CD8-positive, alpha-beta memory T cell (primary cell): ENCODE data around the gene LYPD1. TPM values are rescaled to one million over a fixed set of nuclear protein-coding genes. Genes with fewer than 3 reads are reported as not detected.

ENCODE experiments used
- CTCF ChIA-PET: fragments of 350-600 bp; sonication (Branson Sonifier 250); formaldehyde crosslinking; loops from one replicate; lab custom pipeline; 2021; ENCODE audit warnings: antibody characterized with exemption; lab: Charles Lee
- POLR2A ChIA-PET: fragments of 350-600 bp; sonication (Branson Sonifier 250); formaldehyde crosslinking; loops from one replicate; lab custom pipeline; 2021; ENCODE audit warnings: antibody characterized with exemption; lab: Charles Lee
- DNase-seq, 5 donors: peaks; one replicate each; pipeline versions ENCODE4 v3.0.0 to v3.0.0-alpha.2; 2020 to 2022; ENCODE audit warnings: mixed read lengths in 1 of 5
- H3K27ac ChIP-seq: one replicate; pipeline ENCODE4 v1.7.0; 2013; ENCODE audit warnings: low read depth, mild to moderate bottlenecking, low read length, moderate library complexity
- H3K27me3 ChIP-seq: 2 replicates; pipeline ENCODE4 v1.7.0; 2013; ENCODE audit warnings: low read length, mild to moderate bottlenecking; ENCODE audit not compliant: insufficient read depth, poor library complexity, severe bottlenecking
- H3K36me3 ChIP-seq: 2 replicates; pipeline ENCODE4 v1.7.0; 2013; ENCODE audit warnings: mild to moderate bottlenecking, low read length, moderate library complexity; ENCODE audit not compliant: insufficient read depth
- H3K4me1 ChIP-seq: 2 replicates; pipeline ENCODE4 v1.7.0; 2013; ENCODE audit warnings: mild to moderate bottlenecking, low read length, moderate library complexity; ENCODE audit not compliant: insufficient read depth
- H3K4me3 ChIP-seq: 2 replicates; pipeline ENCODE4 v1.7.0; 2013; ENCODE audit warnings: mild to moderate bottlenecking, low read length
- H3K9me3 ChIP-seq: 2 replicates; pipeline ENCODE4 v1.7.0; 2013; ENCODE audit warnings: mild to moderate bottlenecking, low read length
- H3K27ac Mint-ChIP-seq, 8 donors: one replicate each; pipeline ENCODE4 v1.8.0; 2020 to 2021; ENCODE audit warnings: mixed read lengths in 8 of 8, mild to moderate bottlenecking in 6 of 8, inconsistent platforms in 3 of 8, moderate library complexity in 3 of 8
- H3K27me3 Mint-ChIP-seq, 2 donors: one replicate each; pipeline ENCODE4 v1.8.0; 2020 to 2021; ENCODE audit warnings: mixed read lengths in 2 of 2, mild to moderate bottlenecking in 1 of 2, moderate library complexity in 1 of 2
- H3K36me3 Mint-ChIP-seq, 3 donors: one replicate each; pipeline ENCODE4 v1.8.0; 2020 to 2021; ENCODE audit warnings: mixed read lengths in 3 of 3, inconsistent platforms in 1 of 3, mild to moderate bottlenecking in 1 of 3
- H3K4me1 Mint-ChIP-seq, 3 donors: one replicate each; pipeline ENCODE4 v1.8.0; 2020 to 2021; ENCODE audit warnings: mixed read lengths in 3 of 3, inconsistent platforms in 1 of 3, mild to moderate bottlenecking in 1 of 3
- H3K4me3 Mint-ChIP-seq, 7 donors: one replicate each; pipeline ENCODE4 v1.8.0; 2020 to 2021; ENCODE audit warnings: mixed read lengths in 7 of 7, mild to moderate bottlenecking in 6 of 7, moderate library complexity in 4 of 7, inconsistent platforms in 2 of 7
- H3K9me3 Mint-ChIP-seq, 5 donors: one replicate each; pipeline ENCODE4 v1.8.0; 2020 to 2022; ENCODE audit warnings: mixed read lengths in 5 of 5, mild to moderate bottlenecking in 3 of 5, moderate library complexity in 2 of 5, inconsistent platforms in 1 of 5
- polyA plus RNA-seq: library from polyadenylated mRNA; unstranded; fragments of 300-500 nt; fragmentation: Illumina TruSeq; gene quantifications from one replicate; pipeline ENCODE4 v1.2.3, GENCODE V29; 2021
- total RNA-seq, 2 experiments: library from RNA; stranded (reverse); gene quantifications; one replicate each; pipeline ENCODE4 v1.2.3, GENCODE V29; 2021

LYPD1 gene
- total and polyA plus RNA-seq, 3 experiments from 2014 or later, result not detected

- DNase-seq, result no peak
- H3K27me3 ChIP-seq, result no peaks in the 10 kb centered on the region
- no peaks in the 10 kb centered on the region for H3K36me3 ChIP-seq
- H3K4me3 Mint-ChIP-seq, result no peak overlapping the region
- H3K27me3 Mint-ChIP-seq, result no peaks in the 10 kb centered on the region
- POLR2A ChIA-PET, result no interaction called here
- H3K27ac ChIP-seq, result no peak overlapping the region
- CTCF ChIA-PET, result no interaction called here
- no peaks in the 10 kb centered on the region for H3K36me3 Mint-ChIP-seq
- peaks cover 2 to 7% (median 3%) of the 10 kb centered on the region in 5 donors for H3K9me3 Mint-ChIP-seq
- no peak overlapping the region for H3K27ac Mint-ChIP-seq
- no peaks in the 10 kb centered on the region for H3K4me1 Mint-ChIP-seq
- H3K4me1 ChIP-seq, result no peaks in the 10 kb centered on the region
- H3K4me3 ChIP-seq, result no peak overlapping the region
- no peaks in the 10 kb centered on the region for H3K9me3 ChIP-seq
These were observed 27.7 kb upstream of the LYPD1 start for GRCh38 chr2:132697556-132698205.

GRCh38 chr2:132692816-132693215 lies 22.8 kb upstream of the LYPD1 start:
- Mint-ChIP-seq H3K27me3 (no peaks in the 10 kb centered on the region), H3K36me3 (no peaks in the 10 kb centered on the region)

GRCh38 chr2:132691556-132691955 lies 21.6 kb upstream of the LYPD1 start:
- H3K36me3 ChIP-seq, result no peaks in the 10 kb centered on the region
- no peaks in the 10 kb centered on the region for H3K27me3 ChIP-seq
- no peaks in the 10 kb centered on the region for H3K4me1 ChIP-seq
- no peak overlapping the region for H3K27ac ChIP-seq
- no peak overlapping the region for H3K4me3 Mint-ChIP-seq
- no peaks in the 10 kb centered on the region for H3K36me3 Mint-ChIP-seq
- H3K9me3 ChIP-seq, result no peaks in the 10 kb centered on the region
- peaks cover 0 to 12% (median 7%) of the 10 kb centered on the region in 5 donors for H3K9me3 Mint-ChIP-seq
- CTCF ChIA-PET, result no interaction called here
- H3K4me3 ChIP-seq, result no peak overlapping the region
- DNase-seq, result no peak
- H3K27ac Mint-ChIP-seq, result no peak overlapping the region
- POLR2A ChIA-PET, result no interaction called here
- H3K27me3 Mint-ChIP-seq, result no peaks in the 10 kb centered on the region
- no peaks in the 10 kb centered on the region for H3K4me1 Mint-ChIP-seq

More at GRCh38 chr2:132692816-132693215, 22.8 kb upstream of the LYPD1 start:
- H3K4me3 ChIP-seq, result no peak overlapping the region
- Mint-ChIP-seq H3K4me3 (no peak overlapping the region), H3K4me1 (no peaks in the 10 kb centered on the region), H3K9me3 (peaks cover 0 to 10% (median 7%) of the 10 kb centered on the region in 5 donors), H3K27ac (no peak overlapping the region)
- ChIA-PET POLR2A (no interaction called here), CTCF (no interaction called here)
- DNase-seq, result no peak
- H3K9me3 ChIP-seq, result no peaks in the 10 kb centered on the region
- H3K27ac ChIP-seq, result no peak overlapping the region
- no peaks in the 10 kb centered on the region for H3K4me1 ChIP-seq
- H3K27me3 ChIP-seq, result no peaks in the 10 kb centered on the region
- no peaks in the 10 kb centered on the region for H3K36me3 ChIP-seq

- Mint-ChIP-seq H3K36me3 (no peaks in the 10 kb centered on the region), H3K4me1 (no peaks in the 10 kb centered on the region), H3K4me3 (no peak overlapping the region), H3K9me3 (peaks cover 0 to 16% (median 7%) of the 10 kb centered on the region in 5 donors), H3K27me3 (no peaks in the 10 kb centered on the region), H3K27ac (no peak overlapping the region)
- Histone ChIP-seq H3K27me3 (no peaks in the 10 kb centered on the region), H3K4me1 (no peaks in the 10 kb centered on the region), H3K9me3 (no peaks in the 10 kb centered on the region), H3K36me3 (no peaks in the 10 kb centered on the region), H3K27ac (no peak overlapping the region), H3K4me3 (no peak overlapping the region)
- POLR2A ChIA-PET, result no interaction called here
- no peak for DNase-seq
- CTCF ChIA-PET, result no interaction called here
These were observed 20.8 kb upstream of the LYPD1 start for GRCh38 chr2:132690664-132691303.

DNA sequence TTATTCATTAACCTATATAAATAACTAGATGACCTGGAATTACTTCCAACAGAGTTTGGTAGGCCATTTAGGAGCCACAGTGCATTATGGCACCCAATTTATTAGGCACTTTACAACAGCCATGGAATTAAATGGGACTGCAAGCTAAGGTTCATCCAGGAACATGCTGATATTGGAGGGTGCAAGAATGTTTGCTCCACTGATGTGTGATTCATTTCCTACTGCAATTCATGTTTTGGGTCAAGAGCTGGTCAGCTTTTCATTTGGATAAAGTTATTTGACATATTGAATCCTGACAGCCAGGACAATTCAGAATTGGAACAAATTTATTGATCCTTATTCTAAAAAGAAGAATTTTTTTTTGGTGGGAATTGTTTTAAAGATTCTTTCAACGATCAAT lies 11.8 kb upstream of the LYPD1 start:
- Histone ChIP-seq H3K4me1 (no peaks in the 10 kb centered on the region), H3K36me3 (no peaks in the 10 kb centered on the region), H3K27ac (no peak overlapping the region), H3K27me3 (no peaks in the 10 kb centered on the region), H3K9me3 (no peaks in the 10 kb centered on the region), H3K4me3 (no peak overlapping the region)
- no peaks in the 10 kb centered on the region for H3K4me1 Mint-ChIP-seq
- ChIA-PET CTCF (no interaction called here), POLR2A (no interaction called here)
- H3K36me3 Mint-ChIP-seq, result no peaks in the 10 kb centered on the region
- H3K27me3 Mint-ChIP-seq, result no peaks in the 10 kb centered on the region
- H3K9me3 Mint-ChIP-seq, result peaks cover 0 to 9% (median 6%) of the 10 kb centered on the region in 5 donors
- no peak for DNase-seq
- H3K4me3 Mint-ChIP-seq, result no peak overlapping the region
- H3K27ac Mint-ChIP-seq, result no peak overlapping the region

GRCh38 chr2:132680544-132680943 lies 10.5 kb upstream of the LYPD1 start:
- ChIA-PET POLR2A (no interaction called here), CTCF (no interaction called here)
- Histone ChIP-seq H3K4me1 (no peaks in the 10 kb centered on the region), H3K36me3 (no peaks in the 10 kb centered on the region), H3K4me3 (no peak overlapping the region), H3K27me3 (no peaks in the 10 kb centered on the region), H3K27ac (no peak overlapping the region), H3K9me3 (no peaks in the 10 kb centered on the region)
- Mint-ChIP-seq H3K27ac (no peak overlapping the region), H3K9me3 (peaks cover 0 to 7% (median 2%) of the 10 kb centered on the region in 5 donors), H3K4me3 (no peak overlapping the region), H3K36me3 (no peaks in the 10 kb centered on the region), H3K27me3 (no peaks in the 10 kb centered on the region), H3K4me1 (no peaks in the 10 kb centered on the region)
- DNase-seq, result no peak

GRCh38 chr2:132678483-132678882 lies 8.5 kb upstream of the LYPD1 start:
- Mint-ChIP-seq H3K4me3 (no peak overlapping the region), H3K36me3 (no peaks in the 10 kb centered on the region), H3K9me3 (peaks cover 0 to 7% (median 2%) of the 10 kb centered on the region in 5 donors), H3K4me1 (no peaks in the 10 kb centered on the region), H3K27me3 (peaks cover 0 to 2% of the 10 kb centered on the region in 2 donors), H3K27ac (no peak overlapping the region)
- ChIA-PET CTCF (no interaction called here), POLR2A (no interaction called here)
- H3K27me3 ChIP-seq, result no peaks in the 10 kb centered on the region
- no peak overlapping the region for H3K27ac ChIP-seq
- no peaks in the 10 kb centered on the region for H3K36me3 ChIP-seq
- H3K9me3 ChIP-seq, result no peaks in the 10 kb centered on the region
- no peak for DNase-seq
- no peaks in the 10 kb centered on the region for H3K4me1 ChIP-seq
- no peak overlapping the region for H3K4me3 ChIP-seq

GRCh38 chr2:132677661-132678060 lies 7.7 kb upstream of the LYPD1 start:
- Histone ChIP-seq H3K9me3 (no peaks in the 10 kb centered on the region), H3K27ac (no peak overlapping the region), H3K4me3 (no peak overlapping the region), H3K36me3 (no peaks in the 10 kb centered on the region), H3K4me1 (no peaks in the 10 kb centered on the region), H3K27me3 (no peaks in the 10 kb centered on the region)
- POLR2A ChIA-PET, result no interaction called here
- peaks cover 0 to 7% (median 3%) of the 10 kb centered on the region in 5 donors for H3K9me3 Mint-ChIP-seq
- peaks cover 4 to 5% of the 10 kb centered on the region in 2 donors for H3K27me3 Mint-ChIP-seq
- H3K27ac Mint-ChIP-seq, result no peak overlapping the region
- no peaks in the 10 kb centered on the region for H3K36me3 Mint-ChIP-seq
- H3K4me1 Mint-ChIP-seq, result no peaks in the 10 kb centered on the region
- CTCF ChIA-PET, result no interaction called here
- no peak overlapping the region for H3K4me3 Mint-ChIP-seq
- no peak for DNase-seq
